Endothelial cell of umbilical vein (primary cell): ENCODE data around the gene TTC9. TPM values are rescaled to one million over a fixed set of nuclear protein-coding genes. Genes with fewer than 3 reads are reported as not detected.

Source experiments
- BruUV-seq: library from RNA; stranded (reverse); fragments of 400-500 nt; replicated peaks from 2 replicates; lab custom pipeline; 2021; lab: Mats Ljungman, UMichigan
- CTCF ChIA-PET: fragments of 300-600, 350-600 bp; sonication (Branson Sonifier 250); formaldehyde crosslinking; loops from one replicate; lab custom pipeline; 2021; ENCODE audit warnings: antibody characterized with exemption, inconsistent platforms; lab: Charles Lee
- POLR2A ChIA-PET: fragments of 300-600, 350-600 bp; sonication (Branson Sonifier 250); formaldehyde crosslinking; loops from one replicate; lab custom pipeline; 2021; ENCODE audit warnings: antibody characterized with exemption, inconsistent platforms; lab: Charles Lee
- DNase-seq: peaks from one replicate; pipeline ENCODE4 v3.0.0-alpha.2; 2011; ENCODE audit warnings: low read depth, low spot score
- FAIRE-seq: peaks from 2 replicates; lab custom pipeline; 2011; peaks lifted over from hg19 to GRCh38; lab: Jason Lieb, UNC
- H2AFZ ChIP-seq: 2 replicates; pipeline ENCODE4 v1.6.0; 2012; ENCODE audit warnings: low read depth, low read length, control low read depth, inconsistent platforms
- H3K27ac ChIP-seq: 2 replicates; pipeline ENCODE4 v1.5.1; 2011; ENCODE audit warnings: low read depth, mild to moderate bottlenecking, control low read depth, low read length, moderate library complexity; ENCODE audit not compliant: insufficient read depth
- H3K27me3 ChIP-seq, 2 experiments: 2 replicates each; pipeline versions ENCODE4 v1.6.0 to v1.6.1; 2011; ENCODE audit warnings: low read length in 2 of 2, mixed read lengths in 1 of 2; ENCODE audit not compliant: control insufficient read depth in 2 of 2, insufficient read depth in 2 of 2
- H3K36me3 ChIP-seq, 2 experiments: 2 replicates in 1 of 2; 3 replicates in 1 of 2; pipeline ENCODE4 v1.5.1; 2011; ENCODE audit warnings: low read length in 2 of 2, mild to moderate bottlenecking in 1 of 2, moderate library complexity in 1 of 2; ENCODE audit not compliant: control insufficient read depth in 2 of 2, insufficient read depth in 2 of 2; ENCODE audit errors: extremely low read depth in 1 of 2
- H3K4me1 ChIP-seq: 3 replicates; pipeline ENCODE4 v1.5.1; 2011; ENCODE audit warnings: mild to moderate bottlenecking, low read length; ENCODE audit not compliant: control insufficient read depth, insufficient read depth; ENCODE audit errors: extremely low read depth
- H3K4me2 ChIP-seq: 2 replicates; pipeline ENCODE4 v1.6.1; 2011; ENCODE audit warnings: low read length, control low read depth, mixed read lengths; ENCODE audit not compliant: insufficient read depth
- H3K4me3 ChIP-seq, 3 experiments: fragments of 200-600 bp in 1 of 3; sonication (generic), shearing (Covaris generic) in 1 of 3; replicated peaks in 1 of 3; 2 replicates each; pipeline ENCODE4 v1.5.1; 2011 to 2016; ENCODE audit warnings: control low read depth in 3 of 3, low read length in 3 of 3, mild to moderate bottlenecking in 2 of 3, inconsistent platforms in 1 of 3, low read depth in 1 of 3, moderate library complexity in 1 of 3; ENCODE audit not compliant: insufficient read depth in 1 of 3
- H3K79me2 ChIP-seq: 2 replicates; pipeline ENCODE4 v1.6.0; 2012; ENCODE audit warnings: low read length, inconsistent platforms; ENCODE audit not compliant: control insufficient read depth, insufficient read depth
- H3K9ac ChIP-seq: replicated peaks from 2 replicates; pipeline ENCODE3; 2011; ENCODE audit warnings: low read length, control low read depth; ENCODE audit not compliant: insufficient read depth; ENCODE audit errors: extremely low read depth
- H3K9me1 ChIP-seq: replicated peaks from 3 replicates; pipeline ENCODE4 v1.6.0; 2011; ENCODE audit warnings: mild to moderate bottlenecking, low read length; ENCODE audit not compliant: control insufficient read depth, insufficient read depth; ENCODE audit errors: extremely low read depth
- H3K9me3 ChIP-seq: replicated peaks from 2 replicates; pipeline ENCODE4 v1.5.1; 2012; ENCODE audit warnings: low read length, inconsistent platforms; ENCODE audit not compliant: control insufficient read depth, insufficient read depth
- H4K20me1 ChIP-seq: replicated peaks from 2 replicates; pipeline ENCODE3; 2011; ENCODE audit warnings: mild to moderate bottlenecking, low read length; ENCODE audit not compliant: control insufficient read depth, insufficient read depth; ENCODE audit errors: extremely low read depth
- EZH2 ChIP-seq: IDR thresholded peaks from 2 replicates; pipeline ENCODE4 v1.6.1; 2012; ENCODE audit warnings: borderline replicate concordance, low read depth, mild to moderate bottlenecking, moderate library complexity, low read length, inconsistent platforms; ENCODE audit not compliant: severe bottlenecking
- FOS ChIP-seq: IDR thresholded peaks from 2 replicates; pipeline ENCODE4 v1.6.1; 2011; ENCODE audit warnings: mild to moderate bottlenecking, low read length, moderate library complexity, borderline replicate concordance; ENCODE audit not compliant: insufficient read depth
- dilution Hi-C: fragments of 300-500 bp; cut with MboI; formaldehyde crosslinking; loops from one replicate; pipeline ENCODE4 v1.15.0; 2019; ENCODE audit warnings: low sequenced_read_pairs; ENCODE audit not compliant: extremely low pct_ligation_motif_present
- intact Hi-C: fragments of 100-400 bp; cut with micrococcal nuclease; formaldehyde crosslinking; loops from one replicate; pipeline ENCODE4 v1.10.0; 2022
- polyA plus RNA-seq, 4 experiments: library from polyadenylated mRNA; depleted of rRNA in 3 of 4; stranded (reverse) in 3 of 4; unstranded in 1 of 4; fragments of >200 nt; gene quantifications; 2 replicates each; pipeline versions ENCODE4 v1.2.1 to v1.2.3, GENCODE V29; 2011 to 2012; ENCODE audit warnings: missing spikeins in 1 of 4
- total RNA-seq: library from RNA; stranded (reverse); gene quantifications from 2 replicates; pipeline ENCODE4 v1.2.3, GENCODE V29; 2021
- TF ChIP-seq, protein P1 (sequence below), 2 donors: IDR thresholded peaks; 1 replicate in 1 of 2; 2 replicates in 1 of 2; pipeline ENCODE4 v1.5.1; 2011; ENCODE audit warnings: low read length in 2 of 2, mild to moderate bottlenecking in 2 of 2, moderate library complexity in 2 of 2, control low read depth in 1 of 2, inconsistent platforms in 1 of 2, low read depth in 1 of 2; ENCODE audit not compliant: insufficient read depth in 1 of 2; ENCODE audit errors: extremely low read depth in 1 of 2

TTC9 gene
- total and polyA plus RNA-seq, 2 donors (not counting 3 experiments of a cell fraction or from before 2014, with no cell fraction given) = 0.06 TPM; not detected in 1

DNA sequence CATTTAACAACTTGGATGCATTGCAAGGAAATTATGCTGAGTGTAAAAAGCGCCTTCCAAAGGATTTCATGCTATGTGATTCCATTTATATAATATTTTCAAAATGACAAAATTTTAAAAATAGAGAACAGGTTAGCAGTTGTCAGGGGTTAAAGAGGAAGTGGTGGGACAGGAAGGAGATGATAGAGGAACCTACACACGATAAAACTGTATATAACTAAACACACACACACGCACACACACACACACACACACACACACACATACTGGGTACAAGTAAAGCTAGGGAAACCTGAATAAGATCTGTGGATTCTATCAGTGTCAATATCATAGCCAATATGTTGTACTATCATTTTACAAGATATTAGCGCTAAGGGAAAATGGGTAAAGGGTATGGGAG lies 17.2 kb downstream of the TTC9 start:
- DNase-seq (no peak), FAIRE-seq (no peak)
- Histone ChIP-seq H3K4me3 (no peak overlapping the region), H3K9me3 (no peaks in the 10 kb centered on the region), H3K27me3 (no peaks in the 10 kb centered on the region), H3K36me3 (no peaks in the 10 kb centered on the region), H4K20me1 (no peaks in the 10 kb centered on the region), H3K79me2 (no peaks in the 10 kb centered on the region), H2AFZ (no peak overlapping the region), H3K9me1 (no peaks in the 10 kb centered on the region), H3K4me2 (no peak overlapping the region), H3K4me1 (peaks cover 3% of the 10 kb centered on the region), H3K27ac (no peak overlapping the region), H3K9ac (no peak overlapping the region)
- ChIA-PET CTCF (interaction anchor here (1.0 to 1.5 kb wide), 2 partner anchors 12 to 55 kb away, joined by 3 read pairs; no protein-coding TSS in a partner anchor), POLR2A (no interaction called here)
- no TSS peak for BruUV-seq
- intact Hi-C loops = no loop called here
- no peak for TF ChIP-seq FOS
- no peak for TF ChIP-seq EZH2
- TF ChIP-seq, protein P1, sequence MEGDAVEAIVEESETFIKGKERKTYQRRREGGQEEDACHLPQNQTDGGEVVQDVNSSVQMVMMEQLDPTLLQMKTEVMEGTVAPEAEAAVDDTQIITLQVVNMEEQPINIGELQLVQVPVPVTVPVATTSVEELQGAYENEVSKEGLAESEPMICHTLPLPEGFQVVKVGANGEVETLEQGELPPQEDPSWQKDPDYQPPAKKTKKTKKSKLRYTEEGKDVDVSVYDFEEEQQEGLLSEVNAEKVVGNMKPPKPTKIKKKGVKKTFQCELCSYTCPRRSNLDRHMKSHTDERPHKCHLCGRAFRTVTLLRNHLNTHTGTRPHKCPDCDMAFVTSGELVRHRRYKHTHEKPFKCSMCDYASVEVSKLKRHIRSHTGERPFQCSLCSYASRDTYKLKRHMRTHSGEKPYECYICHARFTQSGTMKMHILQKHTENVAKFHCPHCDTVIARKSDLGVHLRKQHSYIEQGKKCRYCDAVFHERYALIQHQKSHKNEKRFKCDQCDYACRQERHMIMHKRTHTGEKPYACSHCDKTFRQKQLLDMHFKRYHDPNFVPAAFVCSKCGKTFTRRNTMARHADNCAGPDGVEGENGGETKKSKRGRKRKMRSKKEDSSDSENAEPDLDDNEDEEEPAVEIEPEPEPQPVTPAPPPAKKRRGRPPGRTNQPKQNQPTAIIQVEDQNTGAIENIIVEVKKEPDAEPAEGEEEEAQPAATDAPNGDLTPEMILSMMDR (IDR thresholded peaks at IDR 0.05; ENCODE audit: extremely low read depth in 1 of 2, insufficient read depth in 1 of 2, low read depth in 1 of 2, low read length in 2 of 2) = no peak
- dilution Hi-C loops = no loop called here
